Smooth muscle cell (in vitro differentiated cells): ENCODE data around the gene PRX. TPM values are rescaled to one million over a fixed set of nuclear protein-coding genes. Genes with fewer than 3 reads are reported as not detected.

Experiments
- DNase-seq: peaks from one replicate; lab custom pipeline; 2025; ENCODE audit not compliant: unreplicated experiment; lab: John Stamatoyannopoulos, UW
- H2AFZ ChIP-seq: fragments of 200-600 bp; sonication (generic); 2 replicates; pipeline ENCODE4 v1.6.0; 2016; ENCODE audit warnings: antibody characterized with exemption, low read depth, mild to moderate bottlenecking
- H3F3A ChIP-seq: fragments of 200-600 bp; sonication (generic); 2 replicates; pipeline ENCODE4 v1.6.0; 2017; ENCODE audit warnings: antibody characterized with exemption, low read depth
- H3K27ac ChIP-seq: fragments of 200-600 bp; sonication (generic); 2 replicates; pipeline ENCODE4 v1.5.1; 2016; ENCODE audit warnings: low read depth, mild to moderate bottlenecking
- H3K27me3 ChIP-seq: fragments of 200-600 bp; sonication (generic); 2 replicates; pipeline ENCODE4 v1.6.1; 2016; ENCODE audit warnings: low read depth, mild to moderate bottlenecking
- H3K36me3 ChIP-seq: fragments of 200-600 bp; sonication (generic); 2 replicates; pipeline ENCODE4 v1.5.1; 2016; ENCODE audit warnings: low read depth
- H3K4me1 ChIP-seq: fragments of 200-600 bp; sonication (generic); 2 replicates; pipeline ENCODE4 v1.5.1; 2016; ENCODE audit warnings: low read depth
- H3K4me2 ChIP-seq: fragments of 200-600 bp; sonication (generic); 2 replicates; pipeline ENCODE4 v1.6.0; 2016; ENCODE audit warnings: mild to moderate bottlenecking
- H3K4me3 ChIP-seq: fragments of 200-600 bp; sonication (generic); 2 replicates; pipeline ENCODE4 v1.5.1; 2016; ENCODE audit warnings: mild to moderate bottlenecking
- H3K79me2 ChIP-seq: fragments of 200-600 bp; sonication (generic); 2 replicates; pipeline ENCODE4 v1.6.0; 2016; ENCODE audit warnings: low read depth, mild to moderate bottlenecking
- H3K9ac ChIP-seq: fragments of 200-600 bp; sonication (generic); 2 replicates; pipeline ENCODE4 v1.6.0; 2016; ENCODE audit warnings: low read depth
- H3K9me3 ChIP-seq: fragments of 200-600 bp; sonication (generic); replicated peaks from 2 replicates; pipeline ENCODE4 v1.5.1; 2016; ENCODE audit warnings: low read depth
- H4K20me1 ChIP-seq: fragments of 200-600 bp; sonication (generic); 2 replicates; pipeline ENCODE4 v1.6.0; 2016; ENCODE audit warnings: low read depth
- CTCF ChIP-seq: fragments of 200-600 bp; sonication (generic); IDR thresholded peaks from 2 replicates; pipeline ENCODE4 v1.5.1; 2017; ENCODE audit warnings: borderline replicate concordance, mild to moderate bottlenecking, antibody characterized with exemption; ENCODE audit not compliant: insufficient read depth, poor library complexity, severe bottlenecking
- WGBS: methylation state at CpG from one replicate; pipeline ENCODE4 v1.1.7; 2016; ENCODE audit warnings: low lambda C conversion rate; 5-methylcytosine and 5-hydroxymethylcytosine counted together
- microRNA-seq: library from miRNA; unstranded; fragments of <30 nt; microRNA quantifications from one replicate; pipeline ENCODE4, GENCODE V29; 2016; ENCODE audit warnings: borderline number of aligned reads
- polyA plus RNA-seq: library from polyadenylated mRNA; unstranded; fragments of >200 nt; fragmentation: Nextera tagmentation; extraction: Ambion mirVana; gene quantifications from 2 replicates; pipeline ENCODE4 v1.2.1, GENCODE V29; 2016
- small RNA-seq: library from RNA; depleted of rRNA; stranded (forward); fragments of <200 nt; gene quantifications from one replicate; pipeline ENCODE3, GENCODE V24; 2014
- total RNA-seq: library from RNA; depleted of rRNA; stranded (reverse); fragments of >200 nt; gene quantifications from 2 replicates; pipeline ENCODE4 v1.2.3, GENCODE V29; 2014

Gene PRX
- total and polyA plus RNA-seq, 2 experiments from 2014 or later = 3.9 to 4.4 TPM

GRCh38 chr19:40344422-40344821 lies 68.8 kb downstream of the PRX start:
- H3K27me3 ChIP-seq = no peaks in the 10 kb centered on the region
- DNase-seq = no peak
- H3K4me1 ChIP-seq = peaks cover 9% of the 10 kb centered on the region
- H2AFZ ChIP-seq = no peak overlapping the region
- 91% methylated on average over 7 of the region's 7 CpGs for WGBS
- no peaks in the 10 kb centered on the region for H3K9me3 ChIP-seq
- no peak for TF ChIP-seq CTCF
- no peak overlapping the region for H3K4me3 ChIP-seq
- H3F3A ChIP-seq = no peaks in the 10 kb centered on the region
- H3K36me3 ChIP-seq = no peaks in the 10 kb centered on the region
- H3K27ac ChIP-seq = no peak overlapping the region
- no peak overlapping the region for H3K4me2 ChIP-seq
- H3K9ac ChIP-seq = no peak overlapping the region
- peaks cover 60% of the 10 kb centered on the region for H3K79me2 ChIP-seq
- peaks cover 6% of the 10 kb centered on the region for H4K20me1 ChIP-seq

Small RNAs within 50 kb of the gene (microRNA-seq; reads per million reads assigned to microRNA genes)
- 5.3 reads per million for gene MIR6796

Small RNAs within 50 kb of the gene (small RNA-seq; reads per million reads assigned to genes)
- gene MIR6796 (not detected), gene RF00017 (not detected)

Other genes starting within 250 kb of the PRX start
- 4.4 and 14.8 TPM in 2 replicates for gene MAP3K10, start 222.0 kb downstream of the PRX start, total RNA-seq
- 7.8 and 14.1 TPM in 2 replicates for gene MAP3K10, start 222.0 kb downstream of the PRX start, polyA plus RNA-seq
- gene TTC9B, start 195.0 kb downstream of the PRX start, total RNA-seq = not detected in 2 replicates
- 0.90 TPM in 1 of 2 replicates, not detected in the other for gene TTC9B, start 195.0 kb downstream of the PRX start, polyA plus RNA-seq
- not detected in 2 replicates for gene CCNP, start 186.7 kb downstream of the PRX start, total RNA-seq
- gene CCNP, start 186.7 kb downstream of the PRX start, polyA plus RNA-seq = 0.23 and 0.38 TPM in 2 replicates
- gene AKT2, start 128.0 kb downstream of the PRX start, total RNA-seq = 54.9 and 62.6 TPM in 2 replicates
- gene AKT2, start 128.0 kb downstream of the PRX start, polyA plus RNA-seq = 26.6 and 39.1 TPM in 2 replicates
- gene C19orf47, start 65.0 kb downstream of the PRX start, total RNA-seq = 6.3 and 7.6 TPM in 2 replicates
- gene C19orf47, start 65.0 kb downstream of the PRX start, polyA plus RNA-seq = 7.8 and 9.3 TPM in 2 replicates
- gene PLD3, start 64.7 kb downstream of the PRX start, total RNA-seq = 716 and 737 TPM in 2 replicates
- 880 and 1,023 TPM in 2 replicates for gene PLD3, start 64.7 kb downstream of the PRX start, polyA plus RNA-seq
- not detected in 2 replicates for gene HIPK4, start 23.2 kb downstream of the PRX start, total RNA-seq
- 0.32 and 0.39 TPM in 2 replicates for gene HIPK4, start 23.2 kb downstream of the PRX start, polyA plus RNA-seq
- 44.0 and 44.9 TPM in 2 replicates for gene SERTAD1, start 12.6 kb upstream of the PRX start, total RNA-seq
- gene SERTAD1, start 12.6 kb upstream of the PRX start, polyA plus RNA-seq = 67.1 and 67.2 TPM in 2 replicates
- gene SERTAD3, start 31.0 kb upstream of the PRX start, total RNA-seq = 40.4 and 43.1 TPM in 2 replicates
- gene SERTAD3, start 31.0 kb upstream of the PRX start, polyA plus RNA-seq = 78.0 and 82.9 TPM in 2 replicates
- 49.1 and 50.3 TPM in 2 replicates for gene BLVRB, start 52.4 kb upstream of the PRX start, total RNA-seq
- 86.4 and 95.4 TPM in 2 replicates for gene BLVRB, start 52.4 kb upstream of the PRX start, polyA plus RNA-seq
- gene SPTBN4, start 53.6 kb upstream of the PRX start, total RNA-seq = 0.45 and 1.0 TPM in 2 replicates
- gene SPTBN4, start 53.6 kb upstream of the PRX start, polyA plus RNA-seq = 0.63 and 1.2 TPM in 2 replicates
- 38.8 and 40.9 TPM in 2 replicates for gene SHKBP1, start 163.5 kb upstream of the PRX start, total RNA-seq
- gene SHKBP1, start 163.5 kb upstream of the PRX start, polyA plus RNA-seq = 90.8 and 102 TPM in 2 replicates
- 28.5 and 38.5 TPM in 2 replicates for gene LTBP4, start 188.0 kb upstream of the PRX start, total RNA-seq
- 170 and 188 TPM in 2 replicates for gene LTBP4, start 188.0 kb upstream of the PRX start, polyA plus RNA-seq